ENCODE results near the gene KIAA0825.

DNA sequence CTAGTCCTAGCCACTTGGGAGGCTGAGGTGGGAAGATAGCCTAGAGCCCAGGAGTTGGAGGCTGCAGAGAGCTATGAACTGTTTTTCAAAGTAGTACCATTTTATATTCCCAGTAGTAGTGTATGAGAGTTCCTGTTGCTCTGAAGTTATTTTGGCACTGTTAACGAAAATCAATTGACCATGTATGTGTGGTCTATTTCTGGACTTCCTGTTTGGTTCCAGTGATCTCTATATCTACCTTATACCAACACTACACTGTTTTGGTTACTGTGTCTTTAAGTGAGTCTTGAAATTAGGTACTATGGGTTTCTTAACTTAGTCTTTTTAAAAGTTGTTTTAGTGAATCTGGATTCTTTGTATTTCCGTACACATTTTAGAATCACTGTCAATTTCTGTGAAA is 13.6 kb upstream of the KIAA0825 start:
- no peak for TF ChIP-seq POLR2A (IDR thresholded peaks at IDR 0.05)
- no peak for TF ChIP-seq POLR2AphosphoS5 (IDR thresholded peaks at IDR 0.05)
- TF ChIP-seq, protein P1, sequence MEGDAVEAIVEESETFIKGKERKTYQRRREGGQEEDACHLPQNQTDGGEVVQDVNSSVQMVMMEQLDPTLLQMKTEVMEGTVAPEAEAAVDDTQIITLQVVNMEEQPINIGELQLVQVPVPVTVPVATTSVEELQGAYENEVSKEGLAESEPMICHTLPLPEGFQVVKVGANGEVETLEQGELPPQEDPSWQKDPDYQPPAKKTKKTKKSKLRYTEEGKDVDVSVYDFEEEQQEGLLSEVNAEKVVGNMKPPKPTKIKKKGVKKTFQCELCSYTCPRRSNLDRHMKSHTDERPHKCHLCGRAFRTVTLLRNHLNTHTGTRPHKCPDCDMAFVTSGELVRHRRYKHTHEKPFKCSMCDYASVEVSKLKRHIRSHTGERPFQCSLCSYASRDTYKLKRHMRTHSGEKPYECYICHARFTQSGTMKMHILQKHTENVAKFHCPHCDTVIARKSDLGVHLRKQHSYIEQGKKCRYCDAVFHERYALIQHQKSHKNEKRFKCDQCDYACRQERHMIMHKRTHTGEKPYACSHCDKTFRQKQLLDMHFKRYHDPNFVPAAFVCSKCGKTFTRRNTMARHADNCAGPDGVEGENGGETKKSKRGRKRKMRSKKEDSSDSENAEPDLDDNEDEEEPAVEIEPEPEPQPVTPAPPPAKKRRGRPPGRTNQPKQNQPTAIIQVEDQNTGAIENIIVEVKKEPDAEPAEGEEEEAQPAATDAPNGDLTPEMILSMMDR (IDR thresholded peaks at IDR 0.05): no peak
- TF ChIP-seq EP300 (IDR thresholded peaks at IDR 0.05; ENCODE audit: low read depth): no peak
